HG03575 (cell line): ENCODE measurements around the gene PGD.
"Not testable (repeated sequence)": the region's sequence is repeated elsewhere in the genome, so short reads cannot be mapped to it uniquely, and the experiment has no call there.

Source experiments
- ATAC-seq: cut with Tn5 transposase; IDR thresholded peaks from one replicate; pipeline ENCODE4 v1.9.1; 2021; ENCODE audit not compliant: unreplicated experiment, insufficient number of reproducible peaks, low FRiP score; ENCODE audit errors: extremely low read depth

Gene PGD

DNA sequence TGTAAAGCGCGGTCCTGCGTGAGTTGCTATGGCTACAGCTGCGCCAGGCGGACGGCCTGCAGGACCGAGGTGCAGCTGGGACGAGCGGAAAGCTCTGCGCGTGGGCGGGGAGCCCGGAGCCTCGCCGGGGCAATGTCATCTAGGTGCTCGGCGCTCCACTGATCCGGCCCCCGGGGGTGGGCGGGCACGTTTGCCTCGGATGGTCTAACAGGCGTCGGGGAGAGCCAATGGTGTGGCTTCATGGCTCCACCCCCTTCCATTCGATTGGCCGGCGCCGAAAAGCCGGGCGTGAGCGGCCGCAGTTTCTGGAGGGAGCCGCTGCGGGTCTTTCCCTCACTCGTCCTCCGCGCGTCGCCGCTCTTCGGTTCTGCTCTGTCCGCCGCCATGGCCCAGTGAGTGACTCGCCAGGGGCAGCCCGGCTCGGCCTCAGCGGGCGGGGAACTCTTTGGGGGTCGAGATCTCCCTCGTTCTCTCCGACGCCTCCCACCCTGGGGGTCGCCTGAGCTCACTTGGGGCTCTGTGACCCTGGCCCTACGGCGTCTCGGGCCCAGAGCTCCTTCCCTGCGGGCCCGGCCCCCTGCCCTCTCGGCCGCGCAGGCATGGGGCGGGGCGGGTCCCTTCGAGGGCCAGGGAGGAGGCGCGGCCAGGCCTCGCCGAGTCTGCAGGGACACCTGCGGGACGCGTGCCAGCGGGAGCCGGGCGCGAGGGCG is at the start of gene PGD:
TSS of gene PGD (plus strand) at position 331 of the 710 bp plus-strand sequence. CDS start at position 385, 54 bp downstream.
- ATAC-seq = peak; percentile 85

GRCh38 chr1:10353282-10353681 is 45.6 kb upstream of the PGD start:
- ATAC-seq = no peak

DNA sequence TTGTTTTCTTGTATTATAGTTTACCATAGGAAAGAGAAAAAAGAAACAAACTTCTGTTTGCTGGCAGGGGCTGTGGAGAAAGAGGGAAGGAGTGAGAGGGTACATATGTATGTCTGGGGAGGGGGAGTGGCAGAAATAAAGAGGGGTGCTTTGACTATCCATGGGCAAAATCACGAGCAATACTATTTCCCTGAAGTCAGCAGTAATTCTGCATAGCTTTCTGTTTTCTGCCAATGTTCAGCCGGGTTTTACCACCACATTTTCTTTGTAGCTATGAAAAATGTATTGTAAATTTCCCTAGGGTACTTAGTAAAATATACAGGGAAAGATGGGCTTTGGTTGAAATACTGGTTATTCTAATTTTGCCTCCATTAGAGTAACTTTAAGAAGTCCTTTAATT is 45.2 kb upstream of the PGD start:
- no peak for ATAC-seq

DNA sequence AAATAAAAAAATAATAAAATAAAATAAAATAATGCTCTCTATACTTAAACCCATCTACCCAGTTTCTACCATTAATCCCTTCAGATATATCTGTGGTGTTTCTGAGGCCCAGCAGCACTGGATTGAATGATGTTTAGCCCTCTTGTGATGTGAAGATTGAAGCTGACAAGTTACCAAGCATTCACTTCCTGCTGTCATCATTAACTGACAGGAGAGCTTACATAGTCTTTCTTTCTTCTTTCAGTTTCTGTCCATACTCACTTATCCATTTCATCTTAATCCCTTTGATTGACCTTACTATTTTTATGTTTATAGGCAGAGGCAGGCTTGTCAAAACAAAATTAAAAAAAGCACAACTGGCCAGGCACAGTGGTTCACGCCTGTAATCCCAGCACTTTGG is 38.8 kb upstream of the PGD start:
- no peak for ATAC-seq

- ATAC-seq = no peak
These were observed 37.3 kb upstream of the PGD start for GRCh38 chr1:10361515-10361914.

GRCh38 chr1:10368194-10368593 is 30.7 kb upstream of the PGD start:
- ATAC-seq = no peak

DNA sequence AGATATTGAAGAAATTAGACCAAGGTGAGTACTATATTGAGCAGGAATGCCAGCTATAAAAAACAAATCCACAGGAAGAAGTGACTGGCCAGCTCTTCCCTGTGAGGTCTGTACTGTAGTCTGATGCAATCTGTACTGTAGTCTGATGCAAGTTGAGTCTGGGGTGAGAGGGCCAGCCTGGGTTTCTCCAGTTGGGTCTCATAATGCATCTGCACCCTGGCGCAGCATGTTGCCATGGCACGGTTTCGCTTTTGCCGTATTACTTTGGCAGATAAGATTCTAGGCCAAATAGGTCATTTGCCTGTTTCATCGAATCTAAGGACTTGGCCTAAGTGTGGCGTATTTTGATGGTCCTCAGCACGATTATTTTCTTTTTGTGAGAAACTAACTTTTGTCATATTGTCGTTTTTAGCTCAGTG is 24.4 kb upstream of the PGD start:
- ATAC-seq = no peak

DNA sequence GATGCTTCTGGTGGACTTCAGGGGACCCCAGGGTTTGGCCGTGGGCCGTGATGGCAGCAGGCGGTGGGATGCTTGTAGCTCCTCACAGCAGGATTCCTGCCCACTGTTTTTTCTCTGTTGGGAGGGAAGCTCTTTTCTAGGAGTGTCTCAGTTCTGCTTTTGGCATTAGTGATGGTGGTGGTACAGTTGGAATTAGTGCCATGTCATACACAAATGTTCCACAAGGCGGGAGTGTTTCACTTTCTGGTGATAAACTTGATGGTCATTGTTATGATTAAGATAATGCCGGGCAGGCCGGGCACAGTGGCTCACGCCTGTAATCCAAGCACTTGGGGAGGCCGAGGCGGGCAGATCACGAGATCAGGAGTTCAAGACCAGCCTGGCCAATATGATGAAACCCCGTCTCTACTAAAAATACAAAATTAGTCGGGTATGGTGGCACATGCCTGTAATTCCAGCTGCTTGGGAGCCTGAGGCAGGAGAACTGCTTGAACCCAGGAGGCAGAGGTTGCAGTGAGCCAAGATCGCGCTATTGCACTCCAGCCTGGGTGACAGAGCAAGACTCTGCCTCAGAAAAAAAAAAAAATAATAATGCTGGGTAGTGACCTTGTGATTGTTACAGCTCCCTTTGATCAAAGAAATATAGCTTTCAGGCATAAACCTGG is 21.4 kb upstream of the PGD start:
- not testable (repeated sequence) for ATAC-seq

GRCh38 chr1:10378081-10378841 is 20.6 kb upstream of the PGD start:
- no peak for ATAC-seq

GRCh38 chr1:10379101-10379620 is 19.7 kb upstream of the PGD start:
- no peak for ATAC-seq

- ATAC-seq = no peak
These were observed 19.2 kb upstream of the PGD start for GRCh38 chr1:10379676-10380075.

DNA sequence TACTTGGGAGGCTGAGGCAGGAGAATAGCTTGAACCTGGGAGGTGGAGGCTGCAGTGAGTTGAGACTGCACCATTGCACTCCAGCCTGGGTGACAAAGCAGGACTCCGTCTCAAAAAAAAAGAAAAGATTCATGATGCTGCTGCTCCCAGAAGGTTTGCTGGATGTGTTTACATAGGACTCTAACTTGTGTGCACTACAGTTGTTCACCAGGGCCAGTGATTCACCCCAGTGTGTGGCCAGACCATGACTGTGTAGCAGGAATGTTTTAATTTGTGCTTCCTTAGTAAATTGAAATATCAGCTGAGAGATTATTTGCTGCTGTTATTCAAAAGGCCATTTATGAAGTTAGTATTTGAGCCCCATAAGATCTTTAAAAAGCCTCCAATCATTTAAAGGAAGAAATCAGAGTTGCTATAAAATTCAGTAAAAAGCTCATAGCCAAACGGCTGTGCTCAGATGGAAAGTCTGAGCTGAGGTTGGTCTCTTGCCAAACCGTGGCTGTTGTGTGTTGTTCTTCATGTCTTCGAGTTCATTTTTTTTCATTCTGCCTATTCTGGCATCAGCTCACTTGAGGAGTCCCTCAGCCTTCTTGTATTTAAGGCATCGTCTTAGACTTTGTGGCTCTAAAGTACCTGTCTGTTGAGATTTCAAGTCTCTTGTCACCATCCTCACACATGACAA is 18.1 kb upstream of the PGD start:
- no peak for ATAC-seq

DNA sequence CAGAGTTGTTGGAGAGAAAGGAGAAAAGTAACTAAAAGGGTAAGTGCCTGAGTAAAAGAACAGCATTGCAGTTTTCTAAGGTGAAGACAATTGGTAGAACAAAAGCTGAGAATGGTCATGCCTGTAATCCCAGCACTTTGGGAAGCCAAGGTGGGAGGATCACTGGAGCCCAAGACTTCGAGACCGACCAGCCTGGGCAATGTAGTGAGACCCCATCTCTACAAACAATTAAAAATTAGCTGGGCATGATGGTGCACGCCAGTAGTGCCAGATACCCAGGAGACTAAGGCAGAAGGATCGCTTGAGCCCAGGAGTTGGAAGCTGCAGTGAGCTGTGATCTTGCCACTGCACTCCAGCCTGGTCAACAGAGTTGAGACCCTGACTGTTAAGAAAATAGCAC is 15.2 kb upstream of the PGD start:
- ATAC-seq = no peak

- ATAC-seq = no peak
These were observed 14.6 kb upstream of the PGD start for GRCh38 chr1:10384219-10384618.

- no peak for ATAC-seq
These were observed 11.8 kb upstream of the PGD start for GRCh38 chr1:10386761-10387676.

DNA sequence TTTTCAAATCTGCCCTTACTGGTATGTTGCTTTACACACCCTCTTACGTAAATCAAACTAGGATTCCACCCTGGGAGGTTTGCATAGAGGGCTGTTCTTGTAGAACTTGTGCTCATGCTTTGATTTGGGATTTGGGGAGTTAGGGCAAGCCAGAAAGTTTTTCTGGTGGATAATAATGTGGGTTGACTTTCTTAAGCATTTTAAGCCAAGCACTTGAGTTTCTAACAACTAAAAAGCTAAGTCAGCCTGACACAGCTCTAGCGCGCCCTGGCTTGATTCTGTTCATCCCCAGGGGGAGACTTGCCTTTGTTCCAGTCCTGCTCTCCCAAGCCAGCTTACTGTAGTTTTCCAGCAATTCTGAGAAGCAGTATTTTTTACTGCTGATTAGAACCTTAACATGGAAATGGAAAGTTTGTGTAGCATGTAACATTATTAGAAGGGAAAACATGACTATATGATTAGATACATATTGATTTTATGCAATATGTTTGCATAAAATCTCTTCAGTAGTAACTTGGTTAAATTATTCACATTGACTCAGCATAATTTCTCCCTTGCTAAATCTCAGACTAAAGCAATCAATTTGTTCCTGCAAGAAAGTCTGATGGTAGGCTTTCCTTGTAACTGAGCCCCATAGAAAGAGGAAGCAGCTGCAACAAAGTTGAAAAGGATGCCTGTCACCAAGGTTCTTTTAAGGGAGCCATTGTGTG is 11.0 kb upstream of the PGD start:
- no peak for ATAC-seq

GRCh38 chr1:10388387-10388715 is 10.5 kb upstream of the PGD start:
- no peak for ATAC-seq
